ENCODE measurements around the gene CRCP. TPM values are rescaled to one million over a fixed set of nuclear protein-coding genes. Genes with fewer than 3 reads are reported as not detected.

The CRCP gene
- total and polyA plus RNA-seq, 2 of the 13 experiments (the other 11 are each of a cell fraction or from before 2014, with no cell fraction given), result 22.7 to 31.0 TPM

DNA sequence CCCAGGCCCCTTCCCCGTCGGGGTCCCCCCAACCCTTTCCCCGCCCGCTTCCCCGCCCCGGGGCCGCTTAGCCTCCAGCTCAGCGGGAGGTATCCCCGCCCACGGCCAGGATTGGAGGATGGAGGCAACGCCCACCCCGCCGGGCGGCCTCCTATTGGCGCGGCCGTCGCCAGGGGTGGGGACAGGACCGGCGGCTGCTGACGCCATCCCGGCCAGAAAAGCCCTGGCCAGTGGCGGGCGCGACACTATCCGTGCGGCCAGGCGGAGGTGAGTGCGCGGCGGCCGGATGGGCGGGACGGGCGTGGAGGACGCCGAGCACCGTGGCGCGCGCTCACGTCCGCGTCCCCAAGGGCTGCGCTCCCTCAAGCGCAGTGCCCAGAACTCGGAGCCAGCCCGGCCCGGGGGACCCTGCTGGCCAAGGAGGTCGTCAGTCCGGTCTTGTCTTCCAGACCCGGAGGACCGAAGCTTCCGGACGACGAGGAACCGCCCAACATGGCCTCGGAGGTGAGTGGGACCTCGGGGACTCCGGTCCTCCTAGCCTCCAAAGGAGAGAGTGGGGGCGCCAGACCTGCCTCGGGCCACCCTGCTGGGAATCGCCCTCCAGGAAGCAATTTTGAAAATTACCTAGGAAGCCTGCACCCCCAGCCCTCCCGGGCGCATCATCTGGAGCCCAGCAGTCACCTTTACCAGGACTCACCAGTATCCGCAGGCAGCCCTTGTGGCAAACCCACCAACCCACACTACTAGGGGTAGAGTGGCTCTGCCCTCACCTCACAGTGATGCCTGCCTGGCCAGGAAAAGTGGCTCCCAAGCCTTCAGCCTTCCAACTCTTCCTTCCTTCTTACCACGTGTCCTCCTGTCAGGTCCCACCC is 38.8 kb upstream of the CRCP start, which contains the start of gene ASL (continued):
- TF ChIP-seq ZNF280D (CRISPR knock-in tag; IDR thresholded peaks at IDR 0.05) (no peak), KLF15 (CRISPR knock-in tag; IDR thresholded peaks at IDR 0.05; ENCODE audit: borderline replicate concordance) (peak; percentile 91; the same call in 1 of the 2 replicates), REPIN1 (CRISPR knock-in tag; IDR thresholded peaks at IDR 0.05; ENCODE audit: borderline replicate concordance, low read depth) (peak; percentile 85; the same call in 1 of the 2 replicates), YEATS4 (CRISPR knock-in tag; IDR thresholded peaks at IDR 0.05; ENCODE audit: borderline replicate concordance) (peak; percentile 85), AFF4 (CRISPR knock-in tag; IDR thresholded peaks at IDR 0.05) (no peak), ZFP41 (CRISPR knock-in tag; IDR thresholded peaks at IDR 0.05; ENCODE audit: borderline replicate concordance) (no peak), IRF9 (CRISPR knock-in tag; IDR thresholded peaks at IDR 0.05; ENCODE audit: borderline replicate concordance) (peak; percentile 70; the same call in 1 of the 2 replicates), MXD3 (CRISPR knock-in tag; IDR thresholded peaks at IDR 0.05) (no peak)
- TF ChIP-seq, protein P1, sequence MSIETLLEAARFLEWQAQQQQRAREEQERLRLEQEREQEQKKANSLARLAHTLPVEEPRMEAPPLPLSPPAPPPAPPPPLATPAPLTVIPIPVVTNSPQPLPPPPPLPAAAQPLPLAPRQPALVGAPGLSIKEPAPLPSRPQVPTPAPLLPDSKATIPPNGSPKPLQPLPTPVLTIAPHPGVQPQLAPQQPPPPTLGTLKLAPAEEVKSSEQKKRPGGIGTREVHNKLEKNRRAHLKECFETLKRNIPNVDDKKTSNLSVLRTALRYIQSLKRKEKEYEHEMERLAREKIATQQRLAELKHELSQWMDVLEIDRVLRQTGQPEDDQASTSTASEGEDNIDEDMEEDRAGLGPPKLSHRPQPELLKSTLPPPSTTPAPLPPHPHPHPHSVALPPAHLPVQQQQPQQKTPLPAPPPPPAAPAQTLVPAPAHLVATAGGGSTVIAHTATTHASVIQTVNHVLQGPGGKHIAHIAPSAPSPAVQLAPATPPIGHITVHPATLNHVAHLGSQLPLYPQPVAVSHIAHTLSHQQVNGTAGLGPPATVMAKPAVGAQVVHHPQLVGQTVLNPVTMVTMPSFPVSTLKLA (IDR thresholded peaks at IDR 0.05), result 0 out of 2 replicates have a peak, but pooled peaks have one; percentile 17
- TF ChIP-seq, protein P2, sequence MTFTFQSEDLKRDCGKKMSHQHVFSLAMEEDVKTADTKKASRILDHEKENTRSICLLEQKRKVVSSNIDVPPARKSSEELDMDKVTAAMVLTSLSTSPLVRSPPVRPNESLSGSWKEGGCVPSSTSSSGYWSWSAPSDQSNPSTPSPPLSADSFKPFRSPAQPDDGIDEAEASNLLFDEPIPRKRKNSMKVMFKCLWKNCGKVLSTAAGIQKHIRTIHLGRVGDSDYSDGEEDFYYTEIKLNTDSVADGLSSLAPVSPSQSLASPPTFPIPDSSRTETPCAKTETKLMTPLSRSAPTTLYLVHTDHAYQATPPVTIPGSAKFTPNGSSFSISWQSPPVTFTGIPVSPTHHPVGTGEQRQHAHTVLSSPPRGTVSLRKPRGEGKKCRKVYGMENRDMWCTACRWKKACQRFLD (CRISPR knock-in tag; IDR thresholded peaks at IDR 0.05; ENCODE audit: borderline replicate concordance), result 0 out of 2 replicates have a peak, but pooled peaks have one; percentile 95

All from HepG2 (cell line).